Right lobe of liver (tissue), 6 donors: ENCODE measurements around the gene E2F1. TPM values are rescaled to one million over a fixed set of nuclear protein-coding genes. Genes with fewer than 3 reads are reported as not detected.
"Not testable (repeated sequence)": the region's sequence is repeated elsewhere in the genome, so short reads cannot be mapped to it uniquely, and the experiment has no call there.

ENCODE experiments used
- ATAC-seq, 4 donors: fragments of 200-7000 bp; cut with Tn5 transposase; one replicate each; pipeline ENCODE4 v1.9.1; 2020; ENCODE audit warnings: mild to moderate bottlenecking in 4 of 4, moderate library complexity in 4 of 4
- DNase-seq, 3 donors: peaks; one replicate each; pipeline ENCODE4 v3.0.0-alpha.2; 2020
- H3K27ac ChIP-seq, 3 donors: fragments of 200-600 bp; one replicate each; pipeline ENCODE4 v1.8.0; 2022
- H3K27me3 ChIP-seq, 2 donors: fragments of 200-600 bp; one replicate each; pipeline ENCODE4 v1.8.0; 2022
- H3K36me3 ChIP-seq, 4 donors: fragments of 200-600 bp; sonication (generic) in 1 of 4; one replicate each; pipeline versions ENCODE4 v1.5.1 to v1.8.0; 2017 to 2022; ENCODE audit warnings: control low read depth in 1 of 4
- H3K4me1 ChIP-seq, 4 donors: fragments of 200-600 bp; sonication (generic) in 1 of 4; one replicate each; pipeline versions ENCODE4 v1.5.1 to v1.8.0; 2017 to 2022; ENCODE audit warnings: control low read depth in 1 of 4
- H3K4me3 ChIP-seq, 3 donors: fragments of 200-600 bp; one replicate each; pipeline ENCODE4 v1.8.0; 2022
- H3K9me3 ChIP-seq, 4 donors: fragments of 200-600 bp; sonication (generic) in 1 of 4; one replicate each; pipeline versions ENCODE4 v1.5.1 to v1.8.0; 2017 to 2022; ENCODE audit warnings: control low read depth in 1 of 4
- POLR2A ChIP-seq: fragments of 450-650 bp; IDR thresholded peaks from one replicate; pipeline ENCODE4 v1.6.1; 2017; ENCODE audit warnings: antibody characterized with exemption, mild to moderate bottlenecking
- WGBS: methylation state at CpG from one replicate; pipeline ENCODE4 v1.1.6; 2018; ENCODE audit warnings: low coverage, low lambda C conversion rate; ENCODE audit not compliant: insufficient coverage; ENCODE audit errors: missing lambda C conversion rate; 5-methylcytosine and 5-hydroxymethylcytosine counted together
- intact Hi-C, 2 donors: fragments of 100-400 bp; cut with DNase I; formaldehyde crosslinking; loops; one replicate each; pipeline versions ENCODE4 v1.11.2 to v1.14.1; 2022
- total RNA-seq, 6 experiments: library from RNA; depleted of rRNA in 2 of 6; stranded (reverse); fragments of >200 nt in 2 of 6; fragmentation: NEBNext Ultra II Directional in 3 of 6; extraction: Animal tissue kit (Norgen Biotek cat#: 25700) in 3 of 6; gene quantifications; one replicate each; pipeline versions ENCODE4 v1.1.0 to v1.2.4, GENCODE V29; 2016 to 2023
- TF ChIP-seq, protein P1 (sequence below), 4 donors: fragments of 200-600 bp in 3 of 4; fragments of 450-650 bp in 1 of 4; IDR thresholded peaks; one replicate each; pipeline versions ENCODE4 v1.5.1 to v1.8.0; 2016 to 2022; ENCODE audit warnings: antibody characterized with exemption in 4 of 4, mild to moderate bottlenecking in 2 of 4
- donor health status: DM: no; HTN: yes; CAD: no.
- donor health status: DM: no; HTN: no; CAD: no.
- donor health status: DM: no; HTN: no; CAD: no.
- donor health status: DM: no; HTN: yes; CAD: no.
- donor health status: DM: no; HTN: yes; CAD: no.

The E2F1 gene
- total RNA-seq, 6 experiments from 2014 or later, result 0.24 to 8.8 (median 0.77) TPM

DNA sequence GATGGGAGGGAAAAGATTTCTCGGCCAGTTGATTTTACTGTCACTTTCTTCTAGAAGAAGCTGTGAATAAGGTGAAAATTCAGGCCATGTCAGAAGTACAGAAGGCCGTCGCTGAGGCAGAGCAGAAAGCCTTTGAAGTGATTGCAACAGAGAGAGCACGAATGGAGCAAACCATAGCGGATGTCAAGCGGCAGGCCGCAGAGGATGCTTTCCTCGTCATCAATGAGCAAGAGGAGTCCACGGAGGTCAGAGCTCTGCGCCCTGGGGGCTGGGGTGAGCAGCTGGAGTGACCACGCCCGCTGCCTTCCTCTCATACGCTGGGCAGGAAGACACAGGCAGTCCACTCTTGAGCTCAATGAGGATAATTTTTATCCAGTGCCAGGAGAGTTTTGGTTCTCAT, 45.9 kb downstream of the E2F1 start:
- Histone ChIP-seq H3K27me3 (no peaks in the 10 kb centered on the region), H3K9me3 (no peaks in the 10 kb centered on the region), H3K4me3 (no peak overlapping the region), H3K4me1 (peaks cover 0 to 18% (median 0%) of the 10 kb centered on the region in 4 donors), H3K36me3 (peaks cover 0 to 31% (median 10%) of the 10 kb centered on the region in 4 donors), H3K27ac (no peak overlapping the region)
- ATAC-seq, result no peak
- intact Hi-C loops, result no loop called here
- TF ChIP-seq, protein P1, sequence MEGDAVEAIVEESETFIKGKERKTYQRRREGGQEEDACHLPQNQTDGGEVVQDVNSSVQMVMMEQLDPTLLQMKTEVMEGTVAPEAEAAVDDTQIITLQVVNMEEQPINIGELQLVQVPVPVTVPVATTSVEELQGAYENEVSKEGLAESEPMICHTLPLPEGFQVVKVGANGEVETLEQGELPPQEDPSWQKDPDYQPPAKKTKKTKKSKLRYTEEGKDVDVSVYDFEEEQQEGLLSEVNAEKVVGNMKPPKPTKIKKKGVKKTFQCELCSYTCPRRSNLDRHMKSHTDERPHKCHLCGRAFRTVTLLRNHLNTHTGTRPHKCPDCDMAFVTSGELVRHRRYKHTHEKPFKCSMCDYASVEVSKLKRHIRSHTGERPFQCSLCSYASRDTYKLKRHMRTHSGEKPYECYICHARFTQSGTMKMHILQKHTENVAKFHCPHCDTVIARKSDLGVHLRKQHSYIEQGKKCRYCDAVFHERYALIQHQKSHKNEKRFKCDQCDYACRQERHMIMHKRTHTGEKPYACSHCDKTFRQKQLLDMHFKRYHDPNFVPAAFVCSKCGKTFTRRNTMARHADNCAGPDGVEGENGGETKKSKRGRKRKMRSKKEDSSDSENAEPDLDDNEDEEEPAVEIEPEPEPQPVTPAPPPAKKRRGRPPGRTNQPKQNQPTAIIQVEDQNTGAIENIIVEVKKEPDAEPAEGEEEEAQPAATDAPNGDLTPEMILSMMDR (IDR thresholded peaks at IDR 0.05), result no peak
- no peak for TF ChIP-seq POLR2A
- DNase-seq, result no peak
- WGBS, result 64% methylated on average over 11 of the region's 13 CpGs

DNA sequence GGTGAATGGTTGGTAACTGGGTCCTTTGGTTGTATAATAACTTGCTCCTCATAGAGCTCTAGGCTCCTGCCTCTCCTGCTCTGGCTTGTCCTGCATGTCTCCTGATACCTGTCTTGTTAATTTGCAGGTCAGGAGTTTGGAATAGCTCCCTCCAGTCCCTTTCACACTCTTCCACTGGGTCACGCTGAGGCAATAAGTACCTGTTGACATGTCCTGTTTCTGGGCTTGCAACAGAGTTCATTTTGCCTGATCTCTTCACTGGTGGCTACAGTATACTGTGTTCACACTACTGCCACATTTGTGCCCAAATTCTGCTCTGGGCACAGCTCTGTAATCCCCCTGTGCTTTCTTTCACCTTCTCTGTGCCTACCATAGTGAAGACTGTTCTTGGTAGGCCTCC, 49.4 kb downstream of the E2F1 start:
- intact Hi-C loops, result no loop called here
- Histone ChIP-seq H3K4me1 (peaks cover 0 to 10% (median 0%) of the 10 kb centered on the region in 4 donors), H3K4me3 (no peak overlapping the region), H3K36me3 (peaks cover 0 to 16% (median 9%) of the 10 kb centered on the region in 4 donors), H3K27ac (peak overlapping the region in 2 of 3 donors; percentile 25 to 37), H3K27me3 (no peaks in the 10 kb centered on the region), H3K9me3 (no peaks in the 10 kb centered on the region)
- no CpG with 5 or more reads among the region's 1 CpG for WGBS
- DNase-seq (no peak), ATAC-seq (peak; percentile 55 to 99 (median 84))
- TF ChIP-seq POLR2A, result no peak
- TF ChIP-seq, protein P1 (IDR thresholded peaks at IDR 0.05), result no peak

DNA sequence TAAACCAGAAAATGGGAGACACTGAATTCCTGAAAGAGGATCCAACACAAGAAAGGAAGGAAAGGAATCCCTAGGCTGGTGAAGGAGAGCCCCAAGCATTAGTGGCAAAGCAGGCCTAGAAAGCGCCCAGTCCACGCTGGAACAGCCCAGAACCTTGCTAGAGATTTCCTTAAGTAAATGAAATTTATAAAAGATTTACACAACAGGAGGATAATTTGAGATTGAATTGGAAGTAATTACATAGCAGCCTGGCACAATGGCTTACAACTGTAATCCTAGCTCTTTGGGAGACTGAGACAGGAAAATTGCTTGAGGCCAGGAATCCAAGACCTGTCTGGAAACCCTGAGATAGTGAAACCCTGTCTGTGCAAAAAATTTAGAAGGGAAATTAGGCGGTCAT, 50.8 kb downstream of the E2F1 start:
- no peak for DNase-seq
- WGBS, result 93% methylated on average over 3 of the region's 3 CpGs

DNA sequence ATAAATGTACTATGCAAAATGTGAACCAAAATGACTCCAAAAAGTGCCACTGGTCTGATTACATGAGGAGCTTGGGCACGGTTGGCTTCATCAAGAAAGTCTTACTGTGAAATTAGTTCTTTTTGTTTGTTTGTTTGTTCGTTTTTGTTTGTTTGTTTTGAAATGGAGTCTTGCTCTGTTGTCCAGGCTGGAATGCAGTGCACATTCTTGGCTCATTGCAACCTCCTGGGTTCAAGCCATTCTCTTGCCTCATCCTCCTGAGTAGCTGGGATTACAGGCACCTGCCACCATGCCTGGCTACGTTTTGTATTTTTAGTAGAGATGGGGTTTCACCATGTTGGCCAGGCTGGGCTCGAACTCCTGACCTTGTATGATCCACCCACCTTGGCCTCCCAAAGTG, 54.3 kb downstream of the E2F1 start:
- H3K4me3 ChIP-seq, H3K27ac ChIP-seq, H3K27me3 ChIP-seq, H3K36me3 ChIP-seq, H3K9me3 ChIP-seq, DNase-seq, intact Hi-C loops, H3K4me1 ChIP-seq, ATAC-seq: not testable (repeated sequence)
- WGBS, result 76% methylated on average over 4 of the region's 4 CpGs

More for the DNA sequence above, 50.8 kb downstream of the E2F1 start:
- no peak for ATAC-seq
- intact Hi-C loops, result no loop called here
- Histone ChIP-seq H3K4me1 (peaks cover 0 to 10% (median 0%) of the 10 kb centered on the region in 4 donors), H3K27me3 (no peaks in the 10 kb centered on the region), H3K36me3 (peaks cover 0 to 15% (median 7%) of the 10 kb centered on the region in 4 donors), H3K9me3 (no peaks in the 10 kb centered on the region), H3K27ac (no peak overlapping the region), H3K4me3 (no peak overlapping the region)
- TF ChIP-seq, protein P1 (IDR thresholded peaks at IDR 0.05), result no peak
- no peak for TF ChIP-seq POLR2A

DNA sequence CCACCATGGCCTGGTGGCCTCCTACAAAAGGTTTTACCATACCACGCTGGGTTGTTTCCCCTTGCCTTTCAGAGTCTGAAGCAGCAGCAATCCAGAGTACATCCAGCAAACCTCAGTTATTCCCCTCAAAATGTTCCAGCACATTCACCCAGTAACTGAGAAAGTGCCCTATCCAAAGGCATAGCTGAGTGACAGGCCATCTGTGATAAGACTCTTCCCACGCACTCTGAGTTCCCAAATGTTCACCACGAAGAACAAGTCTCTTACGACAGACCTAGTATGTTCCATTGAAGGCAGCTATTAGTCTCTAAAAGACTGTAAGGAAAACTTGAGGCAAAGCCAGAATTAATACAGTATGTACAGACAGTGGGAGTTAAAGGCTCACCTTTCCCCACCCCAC, 55.7 kb downstream of the E2F1 start:
- 92% methylated on average over 4 of the region's 4 CpGs for WGBS
- ATAC-seq (no peak), DNase-seq (no peak)
- peaks cover 0 to 18% (median 4%) of the 10 kb centered on the region in 4 donors for H3K36me3 ChIP-seq
- no peak overlapping the region for H3K4me3 ChIP-seq
- no peaks in the 10 kb centered on the region for H3K9me3 ChIP-seq
- intact Hi-C loops, result no loop called here
- TF ChIP-seq POLR2A, result no peak
- TF ChIP-seq, protein P1 (IDR thresholded peaks at IDR 0.05), result no peak
- no peaks in the 10 kb centered on the region for H3K4me1 ChIP-seq
- no peaks in the 10 kb centered on the region for H3K27me3 ChIP-seq
- no peak overlapping the region for H3K27ac ChIP-seq
